ENCODE measurements around the gene ITM2A.
A peak's percentile ranks its signal among the peaks of the same experiment; 100 is the strongest.

ITM2A gene

GRCh38 chrX:79366873-79367749 lies at the start of gene ITM2A:
ITM2A (minus strand) TSS chrX:79367334; CDS start chrX:79367215, 119 bp downstream.
- peak; percentile 44 to 52 for DNase-seq

GRCh38 chrX:79415056-79415455 lies 47.9 kb upstream of the ITM2A start:
- no peak for DNase-seq

- DNase-seq, result no peak
Observed at GRCh38 chrX:79413963-79414362, 46.8 kb upstream of the ITM2A start.

GRCh38 chrX:79412972-79413371 lies 45.8 kb upstream of the ITM2A start:
- no peak for DNase-seq

- no peak for DNase-seq
Observed at GRCh38 chrX:79412166-79412565, 45.0 kb upstream of the ITM2A start.

- DNase-seq, result no peak
Observed at GRCh38 chrX:79409657-79410056, 42.5 kb upstream of the ITM2A start.

- DNase-seq, result no peak
Observed at GRCh38 chrX:79408623-79409322, 41.6 kb upstream of the ITM2A start.

- DNase-seq, result no peak
Observed at GRCh38 chrX:79400623-79401022, 33.5 kb upstream of the ITM2A start.

- no peak for DNase-seq
Observed at GRCh38 chrX:79375340-79375739, 8.2 kb upstream of the ITM2A start.

GRCh38 chrX:79371640-79372039 lies 4.5 kb upstream of the ITM2A start:
- DNase-seq, result no peak

- no peak for DNase-seq
Observed at GRCh38 chrX:79371101-79371500, 4.0 kb upstream of the ITM2A start.

GRCh38 chrX:79369871-79370270 lies 2.7 kb upstream of the ITM2A start:
- DNase-seq, result no peak

GRCh38 chrX:79368441-79368840 lies 1.3 kb upstream of the ITM2A start:
- DNase-seq, result no peak

GRCh38 chrX:79367907-79368306 lies 773 bp upstream of the ITM2A start:
- no peak for DNase-seq

- DNase-seq, result no peak
Observed at GRCh38 chrX:79366556-79366872, 620 bp downstream of the ITM2A start.

- DNase-seq, result no peak
Observed at GRCh38 chrX:79365591-79365990, 1.5 kb downstream of the ITM2A start.

- no peak for DNase-seq
Observed at GRCh38 chrX:79364306-79364705, 2.8 kb downstream of the ITM2A start.

GRCh38 chrX:79361192-79361870 lies 5.8 kb downstream of the ITM2A start:
- DNase-seq, result no peak

- no peak for DNase-seq
Observed at GRCh38 chrX:79336869-79337815, 30.0 kb downstream of the ITM2A start.

GRCh38 chrX:79330022-79330421 lies 37.1 kb downstream of the ITM2A start:
- DNase-seq, result no peak

- DNase-seq, result peak; percentile 3
Observed at GRCh38 chrX:79325263-79325958, 41.7 kb downstream of the ITM2A start.

All from activated CD4-positive, alpha-beta T cell treated with anti-CD3 and anti-CD28 coated beads, Interleukin-2, amount 50 U/mL, for 4 hours (primary cell).